Measurements from ENCODE around the gene S100PBP.

S100PBP gene

GRCh38 chr1:32878183-32878582, 60.7 kb downstream of the S100PBP start:
- Mint-ChIP-seq H3K9me3 (no peaks in the 10 kb centered on the region), H3K36me3 (ENCODE audit: low read depth) (no peaks in the 10 kb centered on the region), H3K27me3 (peaks cover 29% of the 10 kb centered on the region), H3K4me3 (no peak overlapping the region), H3K4me1 (no peaks in the 10 kb centered on the region), H3K27ac (no peak overlapping the region)
- no peak for ATAC-seq
- DNase-seq = no peak

GRCh38 chr1:32878637-32879041, 61.2 kb downstream of the S100PBP start:
- Mint-ChIP-seq H3K27ac (no peak overlapping the region), H3K4me3 (no peak overlapping the region), H3K9me3 (no peaks in the 10 kb centered on the region), H3K27me3 (peaks cover 33% of the 10 kb centered on the region), H3K4me1 (no peaks in the 10 kb centered on the region), H3K36me3 (ENCODE audit: low read depth) (no peaks in the 10 kb centered on the region)
- no peak for ATAC-seq
- no peak for DNase-seq

- peaks cover 34% of the 10 kb centered on the region for H3K27me3 Mint-ChIP-seq
- H3K9me3 Mint-ChIP-seq = no peaks in the 10 kb centered on the region
- peaks cover 3% of the 10 kb centered on the region for H3K4me1 Mint-ChIP-seq
- H3K27ac Mint-ChIP-seq = no peak overlapping the region
- H3K36me3 Mint-ChIP-seq (ENCODE audit: low read depth) = no peaks in the 10 kb centered on the region
- ATAC-seq = no peak
- no peak for DNase-seq
- H3K4me3 Mint-ChIP-seq = no peak overlapping the region
These were observed 63.8 kb downstream of the S100PBP start for GRCh38 chr1:32881291-32881690.

GRCh38 chr1:32881871-32882850, 64.7 kb downstream of the S100PBP start:
- Mint-ChIP-seq H3K9me3 (no peaks in the 10 kb centered on the region), H3K4me1 (peaks cover 3% of the 10 kb centered on the region), H3K4me3 (no peak overlapping the region), H3K27ac (no peak overlapping the region), H3K27me3 (peaks cover 41% of the 10 kb centered on the region), H3K36me3 (ENCODE audit: low read depth) (no peaks in the 10 kb centered on the region)
- ATAC-seq = no peak
- DNase-seq = no peak

GRCh38 chr1:32883338-32884031, 66.0 kb downstream of the S100PBP start:
- no peak overlapping the region for H3K27ac Mint-ChIP-seq
- no peak overlapping the region for H3K4me3 Mint-ChIP-seq
- no peaks in the 10 kb centered on the region for H3K36me3 Mint-ChIP-seq (ENCODE audit: low read depth)
- DNase-seq (no peak), ATAC-seq (no peak)
- H3K9me3 Mint-ChIP-seq = no peaks in the 10 kb centered on the region
- H3K4me1 Mint-ChIP-seq = peaks cover 3% of the 10 kb centered on the region
- peaks cover 48% of the 10 kb centered on the region for H3K27me3 Mint-ChIP-seq

- H3K4me3 Mint-ChIP-seq = no peak overlapping the region
- DNase-seq (no peak), ATAC-seq (no peak)
- H3K27ac Mint-ChIP-seq = no peak overlapping the region
- peaks cover 3% of the 10 kb centered on the region for H3K4me1 Mint-ChIP-seq
- H3K36me3 Mint-ChIP-seq (ENCODE audit: low read depth) = no peaks in the 10 kb centered on the region
- H3K27me3 Mint-ChIP-seq = peaks cover 51% of the 10 kb centered on the region
- no peaks in the 10 kb centered on the region for H3K9me3 Mint-ChIP-seq
These were observed 66.5 kb downstream of the S100PBP start for GRCh38 chr1:32884032-32884372.

GRCh38 chr1:32884726-32885125, 67.3 kb downstream of the S100PBP start:
- no peak overlapping the region for H3K27ac Mint-ChIP-seq
- peaks cover 57% of the 10 kb centered on the region for H3K27me3 Mint-ChIP-seq
- no peak overlapping the region for H3K4me3 Mint-ChIP-seq
- H3K9me3 Mint-ChIP-seq = no peaks in the 10 kb centered on the region
- no peaks in the 10 kb centered on the region for H3K36me3 Mint-ChIP-seq (ENCODE audit: low read depth)
- DNase-seq (no peak), ATAC-seq (no peak)
- H3K4me1 Mint-ChIP-seq = peaks cover 3% of the 10 kb centered on the region

- ATAC-seq = no peak
- peaks cover 3% of the 10 kb centered on the region for H3K4me1 Mint-ChIP-seq
- H3K27me3 Mint-ChIP-seq = peaks cover 60% of the 10 kb centered on the region
- no peaks in the 10 kb centered on the region for H3K9me3 Mint-ChIP-seq
- H3K36me3 Mint-ChIP-seq (ENCODE audit: low read depth) = no peaks in the 10 kb centered on the region
- no peak overlapping the region for H3K4me3 Mint-ChIP-seq
- DNase-seq = no peak
- H3K27ac Mint-ChIP-seq = no peak overlapping the region
These were observed 68.2 kb downstream of the S100PBP start for GRCh38 chr1:32885676-32886003.

GRCh38 chr1:32886004-32886827, 68.8 kb downstream of the S100PBP start, which contains the start of gene HPCA:
TSS of gene HPCA (plus strand) at chr1:32886491. CDS start at chr1:32888899, 2,408 bp downstream.
- H3K27me3 Mint-ChIP-seq = peaks cover 60% of the 10 kb centered on the region
- H3K4me1 Mint-ChIP-seq = peaks cover 3% of the 10 kb centered on the region
- no peaks in the 10 kb centered on the region for H3K9me3 Mint-ChIP-seq
- H3K4me3 Mint-ChIP-seq = no peak within 1 kb of the TSS
- H3K27ac Mint-ChIP-seq = no peak within 1 kb of the TSS
- ATAC-seq (peak; percentile 57), DNase-seq (peak; percentile 63)
- H3K36me3 Mint-ChIP-seq (ENCODE audit: low read depth) = no peaks in the 10 kb centered on the region

- Mint-ChIP-seq H3K9me3 (no peaks in the 10 kb centered on the region), H3K4me1 (peaks cover 3% of the 10 kb centered on the region), H3K36me3 (ENCODE audit: low read depth) (no peaks in the 10 kb centered on the region), H3K4me3 (no peak overlapping the region), H3K27ac (no peak overlapping the region), H3K27me3 (peaks cover 66% of the 10 kb centered on the region)
- DNase-seq (no peak), ATAC-seq (no peak)
These were observed 69.5 kb downstream of the S100PBP start for GRCh38 chr1:32886828-32887414.

- H3K27ac Mint-ChIP-seq = no peak overlapping the region
- H3K27me3 Mint-ChIP-seq = peaks cover 73% of the 10 kb centered on the region
- H3K36me3 Mint-ChIP-seq (ENCODE audit: low read depth) = no peaks in the 10 kb centered on the region
- ATAC-seq (no peak), DNase-seq (no peak)
- peaks cover 6% of the 10 kb centered on the region for H3K4me1 Mint-ChIP-seq
- no peaks in the 10 kb centered on the region for H3K9me3 Mint-ChIP-seq
- no peak overlapping the region for H3K4me3 Mint-ChIP-seq
These were observed 70.2 kb downstream of the S100PBP start for GRCh38 chr1:32887623-32888022.

GRCh38 chr1:32888134-32888533, 70.7 kb downstream of the S100PBP start:
- no peak for ATAC-seq
- Mint-ChIP-seq H3K4me3 (no peak overlapping the region), H3K27ac (no peak overlapping the region), H3K27me3 (peaks cover 75% of the 10 kb centered on the region), H3K36me3 (ENCODE audit: low read depth) (no peaks in the 10 kb centered on the region), H3K4me1 (peaks cover 6% of the 10 kb centered on the region), H3K9me3 (no peaks in the 10 kb centered on the region)
- no peak for DNase-seq

- H3K4me1 Mint-ChIP-seq = peaks cover 6% of the 10 kb centered on the region
- DNase-seq = no peak
- peaks cover 72% of the 10 kb centered on the region for H3K27me3 Mint-ChIP-seq
These were observed 71.4 kb downstream of the S100PBP start for GRCh38 chr1:32888677-32889420.

More at GRCh38 chr1:32888677-32889420, 71.4 kb downstream of the S100PBP start:
- H3K36me3 Mint-ChIP-seq (ENCODE audit: low read depth) = no peaks in the 10 kb centered on the region
- no peaks in the 10 kb centered on the region for H3K9me3 Mint-ChIP-seq
- H3K4me3 Mint-ChIP-seq = no peak overlapping the region
- no peak overlapping the region for H3K27ac Mint-ChIP-seq
- no peak for ATAC-seq

Data from activated naive CD8-positive, alpha-beta T cell treated with anti-CD3 and anti-CD28 coated beads, Interleukin-2, amount 50 U/mL, for 24 hours (primary cell).